GM12892 (cell line): ENCODE measurements around the gene CCDC188.

Experiments used
- POLR2A ChIP-seq: IDR thresholded peaks from 2 replicates; pipeline ENCODE4 v1.6.1; 2011; ENCODE audit warnings: low read depth, low read length, control low read depth
- POLR2AphosphoS5 ChIP-seq: IDR thresholded peaks from 2 replicates; pipeline ENCODE4 v1.6.1; 2011; ENCODE audit warnings: low read depth, low read length, control low read depth
- TAF1 ChIP-seq: IDR thresholded peaks from 2 replicates; pipeline ENCODE4 v1.6.1; 2011; ENCODE audit warnings: low read depth, mild to moderate bottlenecking, control low read depth, low read length, borderline replicate concordance

- TF ChIP-seq POLR2A: peak; percentile 37; the same call in 1 of the 2 replicates
- TF ChIP-seq POLR2AphosphoS5: peak; percentile 34
- TF ChIP-seq TAF1: no peak
These were observed 41.2 kb downstream of the CCDC188 start for GRCh38 chr22:20109411-20110358.
